Thoracic aorta (tissue), 2 donors: ENCODE data around the gene CHN2. TPM values are rescaled to one million over a fixed set of nuclear protein-coding genes. Genes with fewer than 3 reads are reported as not detected.

Experiments
- ATAC-seq: fragments of 150-250 bp; one replicate; pipeline ENCODE4 v1.8.0; 2017; ENCODE audit warnings: low read depth; ENCODE audit not compliant: insufficient number of reproducible peaks, low FRiP score
- DNase-seq: peaks from one replicate; pipeline ENCODE4 v3.0.0-alpha.2; 2020; ENCODE audit warnings: low spot score
- H3K27ac ChIP-seq, 2 donors: fragments of 200-600 bp; sonication (generic); 1 replicate in 1 of 2; 2 replicates in 1 of 2; pipeline ENCODE4 v1.5.1; 2016; ENCODE audit warnings: mild to moderate bottlenecking in 2 of 2, moderate library complexity in 2 of 2
- H3K27me3 ChIP-seq: fragments of 200-600 bp; sonication (generic); replicated peaks from 2 replicates; pipeline ENCODE4 v1.6.0; 2016; ENCODE audit warnings: mild to moderate bottlenecking; ENCODE audit not compliant: insufficient read depth
- H3K36me3 ChIP-seq: fragments of 200-600 bp; sonication (generic); one replicate; pipeline ENCODE4 v1.5.1; 2016
- H3K4me1 ChIP-seq, 2 donors: fragments of 200-600 bp; sonication (generic); 1 replicate in 1 of 2; 2 replicates in 1 of 2; pipeline versions ENCODE4 v1.5.1 to v1.6.0; 2016; ENCODE audit warnings: low read depth in 2 of 2, mild to moderate bottlenecking in 1 of 2; ENCODE audit not compliant: control insufficient read depth in 1 of 2
- H3K4me3 ChIP-seq: fragments of 200-600 bp; sonication (generic); 2 replicates; pipeline ENCODE4 v1.5.1; 2016; ENCODE audit warnings: mild to moderate bottlenecking
- H3K9me3 ChIP-seq: fragments of 200-600 bp; sonication (generic); 2 replicates; pipeline ENCODE4 v1.5.1; 2016
- CTCF ChIP-seq: fragments of 200-600 bp; sonication (generic); IDR thresholded peaks from one replicate; pipeline ENCODE4 v1.5.1; 2019; ENCODE audit warnings: antibody characterized with exemption
- total RNA-seq, 2 donors: library from RNA; depleted of rRNA; stranded (reverse); fragments of >200 nt; gene quantifications; one replicate each; pipeline versions ENCODE4 v1.1.0 to v1.2.3, GENCODE V29; 2016

The CHN2 gene
- total RNA-seq, 2 donors from 2014 or later = 22.6 to 44.7 TPM

GRCh38 chr7:29224726-29225125 is 30.2 kb downstream of the CHN2 start:
- H3K36me3 ChIP-seq = no peaks in the 10 kb centered on the region
- TF ChIP-seq CTCF = no peak
- no peak for DNase-seq
- H3K4me1 ChIP-seq = no peaks in the 10 kb centered on the region
- H3K4me3 ChIP-seq = no peak overlapping the region
- H3K27me3 ChIP-seq = no peaks in the 10 kb centered on the region
- ATAC-seq = no peak
- H3K27ac ChIP-seq = no peak overlapping the region
- peaks cover 9% of the 10 kb centered on the region for H3K9me3 ChIP-seq

GRCh38 chr7:29228289-29229011 is 33.9 kb downstream of the CHN2 start:
- no peak for DNase-seq
- no peaks in the 10 kb centered on the region for H3K4me1 ChIP-seq
- ATAC-seq = no peak

GRCh38 chr7:29229066-29229465 is 34.5 kb downstream of the CHN2 start:
- no peak for DNase-seq
- Histone ChIP-seq H3K27ac (no peak overlapping the region), H3K4me1 (no peaks in the 10 kb centered on the region), H3K36me3 (no peaks in the 10 kb centered on the region), H3K27me3 (no peaks in the 10 kb centered on the region), H3K9me3 (no peaks in the 10 kb centered on the region), H3K4me3 (no peak overlapping the region)
- no peak for ATAC-seq
- TF ChIP-seq CTCF = no peak

More at GRCh38 chr7:29228289-29229011, 33.9 kb downstream of the CHN2 start:
- H3K9me3 ChIP-seq = no peaks in the 10 kb centered on the region
- no peak overlapping the region for H3K27ac ChIP-seq
- H3K4me3 ChIP-seq = no peak overlapping the region
- no peaks in the 10 kb centered on the region for H3K27me3 ChIP-seq
- H3K36me3 ChIP-seq = no peaks in the 10 kb centered on the region
- no peak for TF ChIP-seq CTCF

DNA sequence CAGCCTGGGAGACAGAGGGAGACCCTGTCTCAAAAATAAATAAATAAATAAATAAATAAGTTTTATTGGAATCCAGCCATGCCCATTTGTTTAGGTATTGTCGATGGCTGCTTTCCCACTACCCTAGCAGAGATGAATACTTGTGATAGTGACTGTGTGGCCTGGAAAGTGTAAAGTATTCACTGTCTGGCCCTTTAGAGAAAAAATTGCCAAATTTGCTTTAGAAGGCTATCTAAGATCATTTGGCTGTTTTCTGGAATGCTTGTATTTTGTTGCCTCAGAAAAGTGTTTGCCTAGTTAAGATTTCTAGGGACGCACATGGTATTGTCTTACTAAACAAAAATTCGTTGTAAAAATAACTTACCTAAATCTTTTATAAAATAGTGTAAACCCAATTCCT is 35.4 kb downstream of the CHN2 start:
- H3K27ac ChIP-seq = no peak overlapping the region
- no peaks in the 10 kb centered on the region for H3K27me3 ChIP-seq
- ATAC-seq (no peak), DNase-seq (no peak)
- no peak overlapping the region for H3K4me3 ChIP-seq
- no peaks in the 10 kb centered on the region for H3K9me3 ChIP-seq
- no peaks in the 10 kb centered on the region for H3K4me1 ChIP-seq
- H3K36me3 ChIP-seq = no peaks in the 10 kb centered on the region
- no peak for TF ChIP-seq CTCF

DNA sequence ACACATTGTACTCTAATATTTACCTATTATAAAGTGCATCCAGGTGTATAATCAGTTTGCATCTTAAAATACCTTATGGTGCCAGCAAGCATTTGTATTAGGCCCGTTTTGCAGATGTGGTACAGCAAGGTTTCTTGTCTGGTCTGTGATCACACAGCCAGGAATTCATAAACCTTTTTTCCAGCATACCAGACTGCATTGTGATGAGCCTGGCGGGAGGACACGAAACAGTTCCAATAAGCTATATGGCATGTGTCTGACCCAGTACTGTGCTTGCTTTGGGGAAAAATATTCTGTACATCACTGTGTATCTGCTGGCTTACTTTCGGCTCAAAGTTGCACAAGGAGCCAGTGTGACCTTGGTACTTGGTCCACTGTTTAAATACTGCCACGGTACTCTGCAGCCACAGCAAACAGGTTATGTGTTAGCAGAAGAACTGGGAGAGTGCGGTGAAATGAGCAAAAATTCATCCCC is 36.3 kb downstream of the CHN2 start:
- no peak overlapping the region for H3K4me3 ChIP-seq
- no peaks in the 10 kb centered on the region for H3K36me3 ChIP-seq
- no peak for DNase-seq
- no peaks in the 10 kb centered on the region for H3K9me3 ChIP-seq
- no peak for TF ChIP-seq CTCF
- no peaks in the 10 kb centered on the region for H3K27me3 ChIP-seq
- no peaks in the 10 kb centered on the region for H3K4me1 ChIP-seq
- no peak for ATAC-seq
- H3K27ac ChIP-seq = no peak overlapping the region
